H9 (cell line): ENCODE data around the gene FLVCR2. TPM values are rescaled to one million over a fixed set of nuclear protein-coding genes. Genes with fewer than 3 reads are reported as not detected.

ENCODE experiments used
- DNase-seq: peaks from one replicate; pipeline ENCODE4 v3.0.0-alpha.2; 2017
- H2AFZ ChIP-seq: one replicate; pipeline ENCODE4 v1.6.1; 2013; ENCODE audit warnings: mild to moderate bottlenecking, low read length, control low read depth, moderate library complexity
- H2AK5ac ChIP-seq: 2 replicates; pipeline ENCODE4 v1.6.1; 2013; ENCODE audit warnings: low read length, control low read depth, mixed read lengths; ENCODE audit not compliant: insufficient read length
- H2BK120ac ChIP-seq: one replicate; pipeline ENCODE4 v1.6.1; 2013; ENCODE audit warnings: low read depth, mild to moderate bottlenecking, low read length, control low read depth, inconsistent platforms; ENCODE audit not compliant: poor library complexity, severe bottlenecking
- H2BK12ac ChIP-seq: 2 replicates; pipeline ENCODE4 v1.6.1; 2013; ENCODE audit warnings: low read length, control low read depth, mixed read lengths, low read depth; ENCODE audit not compliant: insufficient read length
- H2BK15ac ChIP-seq: 2 replicates; pipeline ENCODE4 v1.6.1; 2013; ENCODE audit warnings: low read depth, low read length, control low read depth
- H2BK20ac ChIP-seq: one replicate; pipeline ENCODE4 v1.6.1; 2013; ENCODE audit warnings: low read depth, mild to moderate bottlenecking, low read length, control low read depth, inconsistent platforms; ENCODE audit not compliant: poor library complexity, severe bottlenecking
- H2BK5ac ChIP-seq: 2 replicates; pipeline ENCODE4 v1.6.1; 2013; ENCODE audit warnings: low read length, control low read depth, mixed read lengths; ENCODE audit not compliant: insufficient read length
- H3K14ac ChIP-seq: 2 replicates; pipeline ENCODE4 v1.6.1; 2013; ENCODE audit warnings: low read length, control low read depth; ENCODE audit not compliant: insufficient read depth
- H3K18ac ChIP-seq: 2 replicates; pipeline ENCODE4 v1.6.1; 2013; ENCODE audit warnings: low read depth, mild to moderate bottlenecking, mixed read lengths, low read length, control low read depth; ENCODE audit not compliant: insufficient read length
- H3K23ac ChIP-seq: 2 replicates; pipeline ENCODE4 v1.6.1; 2013; ENCODE audit warnings: low read length, control low read depth, mixed read lengths, low read depth; ENCODE audit not compliant: insufficient read length
- H3K23me2 ChIP-seq: 2 replicates; pipeline ENCODE4 v1.6.1; 2013; ENCODE audit warnings: low read depth, mild to moderate bottlenecking, mixed read lengths, low read length, control low read depth; ENCODE audit not compliant: insufficient read length, poor library complexity, severe bottlenecking
- H3K27ac ChIP-seq: 2 replicates; pipeline ENCODE4 v1.5.1; 2013; ENCODE audit warnings: low read length, control low read depth, mixed read lengths, low read depth; ENCODE audit not compliant: insufficient read length
- H3K27me3 ChIP-seq: 2 replicates; pipeline ENCODE4 v1.6.1; 2013; ENCODE audit warnings: low read length, control low read depth, inconsistent platforms; ENCODE audit not compliant: insufficient read depth
- H3K4ac ChIP-seq: 2 replicates; pipeline ENCODE4 v1.6.1; 2013; ENCODE audit warnings: low read depth, mild to moderate bottlenecking, control low read depth, inconsistent platforms, low read length, moderate library complexity
- H3K4me1 ChIP-seq: 2 replicates; pipeline ENCODE4 v1.6.1; 2013; ENCODE audit warnings: low read length, control low read depth, inconsistent platforms; ENCODE audit not compliant: insufficient read depth
- H3K4me2 ChIP-seq: 2 replicates; pipeline ENCODE4 v1.6.1; 2013; ENCODE audit warnings: low read length, control low read depth, mixed read lengths; ENCODE audit not compliant: insufficient read length, insufficient read depth
- H3K56ac ChIP-seq: 2 replicates; pipeline ENCODE4 v1.6.1; 2013; ENCODE audit warnings: low read depth, mild to moderate bottlenecking, mixed read lengths, low read length, control low read depth; ENCODE audit not compliant: insufficient read length
- H3K79me1 ChIP-seq: 2 replicates; pipeline ENCODE4 v1.6.1; 2013; ENCODE audit warnings: low read depth, mild to moderate bottlenecking, moderate library complexity, low read length, control low read depth, inconsistent platforms; ENCODE audit not compliant: insufficient read depth, poor library complexity, severe bottlenecking
- H3K79me2 ChIP-seq: 2 replicates; pipeline ENCODE4 v1.6.1; 2013; ENCODE audit warnings: low read length, control low read depth, inconsistent platforms; ENCODE audit not compliant: insufficient read depth
- H3K9ac ChIP-seq: 2 replicates; pipeline ENCODE4 v1.6.1; 2013; ENCODE audit warnings: low read length, control low read depth, mixed read lengths; ENCODE audit not compliant: insufficient read length; ENCODE audit errors: extremely low read depth
- H3K9me3 ChIP-seq: one replicate; pipeline ENCODE4 v1.6.1; 2013; ENCODE audit warnings: low read depth, low read length, inconsistent platforms; ENCODE audit not compliant: control insufficient read depth
- H3T11ph ChIP-seq: one replicate; pipeline ENCODE4 v1.6.1; 2013; ENCODE audit warnings: mild to moderate bottlenecking, low read length, control low read depth, inconsistent platforms
- H4K20me1 ChIP-seq: one replicate; pipeline ENCODE4 v1.6.1; 2013; ENCODE audit not compliant: control insufficient read depth, insufficient read length, insufficient read depth
- H4K5ac ChIP-seq: 2 replicates; pipeline ENCODE4 v1.6.1; 2013; ENCODE audit warnings: low read depth, mild to moderate bottlenecking, mixed read lengths, low read length, control low read depth; ENCODE audit not compliant: insufficient read length
- H4K8ac ChIP-seq: replicated peaks from 2 replicates; pipeline ENCODE4 v1.6.1; 2013; ENCODE audit warnings: low read length, control low read depth, mixed read lengths, low read depth; ENCODE audit not compliant: insufficient read length
- H4K91ac ChIP-seq: 2 replicates; pipeline ENCODE4 v1.6.1; 2013; ENCODE audit warnings: low read depth, mild to moderate bottlenecking, moderate library complexity, mixed read lengths, low read length, control low read depth; ENCODE audit not compliant: insufficient read length
- H3K27ac Mint-ChIP-seq, 3 experiments: 2 replicates in 2 of 3; 3 replicates in 1 of 3; pipeline ENCODE4 v1.8.0; 2020 to 2021; ENCODE audit warnings: mixed read lengths in 3 of 3, mild to moderate bottlenecking in 1 of 3, moderate library complexity in 1 of 3
- H3K27me3 Mint-ChIP-seq: 2 replicates; pipeline ENCODE4 v1.8.0; 2021; ENCODE audit warnings: low read depth, mild to moderate bottlenecking, moderate library complexity, mixed read lengths
- H3K36me3 Mint-ChIP-seq, 3 experiments: 2 replicates in 2 of 3; 3 replicates in 1 of 3; pipeline ENCODE4 v1.8.0; 2020 to 2021; ENCODE audit warnings: low read depth in 3 of 3, mixed read lengths in 3 of 3; ENCODE audit not compliant: insufficient read depth in 1 of 3
- H3K4me1 Mint-ChIP-seq, 2 experiments: 2 replicates each; pipeline ENCODE4 v1.8.0; 2020; ENCODE audit warnings: mixed read lengths in 2 of 2
- H3K4me3 Mint-ChIP-seq, 2 experiments: 2 replicates in 1 of 2; 3 replicates in 1 of 2; pipeline ENCODE4 v1.8.0; 2020 to 2021; ENCODE audit warnings: mild to moderate bottlenecking in 2 of 2, mixed read lengths in 2 of 2, moderate library complexity in 1 of 2
- H3K9me3 Mint-ChIP-seq, 2 experiments: 2 replicates in 1 of 2; 3 replicates in 1 of 2; pipeline ENCODE4 v1.8.0; 2020; ENCODE audit warnings: mild to moderate bottlenecking in 2 of 2, mixed read lengths in 2 of 2, moderate library complexity in 1 of 2
- WGBS: extraction: QIAGEN DNeasy Blood & Tissue Kit; methylation state at CpG from one replicate; pipeline ENCODE4 v1.1.7; 2013; ENCODE audit warnings: missing lambda C conversion rate, low lambda C conversion rate, mixed read lengths; ENCODE audit not compliant: insufficient read length; ENCODE audit errors: extremely low coverage; 5-methylcytosine and 5-hydroxymethylcytosine counted together
- total RNA-seq: library from RNA; stranded (reverse); gene quantifications from 2 replicates; pipeline ENCODE4 v1.2.1, GENCODE V29; 2021
- TF ChIP-seq, protein P1 (sequence below): fragments of 200-600 bp; sonication (generic); conservative IDR thresholded peaks from 3 replicates; pipeline ENCODE4 v1.8.0; 2021; ENCODE audit warnings: antibody characterized with exemption, mild to moderate bottlenecking

FLVCR2 gene
- total RNA-seq, 1 experiment from 2014 or later = 7.1 TPM

DNA sequence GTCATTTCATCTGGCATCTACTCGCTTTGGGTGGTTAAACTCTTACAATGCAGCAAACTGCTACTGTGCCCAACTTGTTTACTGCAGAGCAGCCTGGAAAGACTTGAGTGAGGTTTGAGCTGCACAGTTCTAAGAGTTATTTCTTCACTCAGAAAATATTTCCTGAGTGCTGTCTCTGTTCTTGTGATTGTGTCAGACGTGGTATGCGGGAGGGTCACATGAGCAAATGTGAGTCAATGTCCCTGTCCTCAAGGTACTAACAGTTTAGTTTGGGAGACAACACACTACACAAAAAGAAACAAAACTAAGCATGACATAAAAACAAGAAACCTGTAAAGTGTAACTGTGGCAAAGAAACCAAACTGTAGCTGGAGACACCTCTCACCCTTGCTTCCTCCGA lies 32.4 kb downstream of the FLVCR2 start:
- H3K56ac ChIP-seq = no peak overlapping the region
- no peak overlapping the region for H2BK5ac ChIP-seq
- Mint-ChIP-seq H3K27ac (peak overlapping the region in 1 of 3 experiments; percentile 76; a peak in 2 of 7 replicates), H3K36me3 (peaks cover 0 to 1% (median 0%) of the 10 kb centered on the region in 3 experiments; a peak in 3 of 7 replicates), H3K4me1 (0 out of 4 replicates have a peak, but pooled peaks cover 0 to 2% of the 10 kb centered on the region in 2 experiments), H3K9me3 (peaks cover 4% of the 10 kb centered on the region in 2 experiments; a peak in 4 of 5 replicates), H3K4me3 (no peak overlapping the region), H3K27me3 (peaks cover 2% of the 10 kb centered on the region)
- H3K4ac ChIP-seq = no peak overlapping the region
- no peak for DNase-seq
- WGBS = no CpG with 5 or more reads among the region's 4 CpGs
- H3K23ac ChIP-seq = no peak overlapping the region
- H3K27me3 ChIP-seq = no peaks in the 10 kb centered on the region
- no peak overlapping the region for H2BK12ac ChIP-seq
- no peak overlapping the region for H3K14ac ChIP-seq
- H3K79me2 ChIP-seq = no peaks in the 10 kb centered on the region
- H3K23me2 ChIP-seq = no peaks in the 10 kb centered on the region
- no peak overlapping the region for H2BK15ac ChIP-seq
- H3T11ph ChIP-seq = no peak overlapping the region
- no peak overlapping the region for H3K4me2 ChIP-seq
- no peak overlapping the region for H3K27ac ChIP-seq
- no peaks in the 10 kb centered on the region for H3K9me3 ChIP-seq
- TF ChIP-seq, protein P1, sequence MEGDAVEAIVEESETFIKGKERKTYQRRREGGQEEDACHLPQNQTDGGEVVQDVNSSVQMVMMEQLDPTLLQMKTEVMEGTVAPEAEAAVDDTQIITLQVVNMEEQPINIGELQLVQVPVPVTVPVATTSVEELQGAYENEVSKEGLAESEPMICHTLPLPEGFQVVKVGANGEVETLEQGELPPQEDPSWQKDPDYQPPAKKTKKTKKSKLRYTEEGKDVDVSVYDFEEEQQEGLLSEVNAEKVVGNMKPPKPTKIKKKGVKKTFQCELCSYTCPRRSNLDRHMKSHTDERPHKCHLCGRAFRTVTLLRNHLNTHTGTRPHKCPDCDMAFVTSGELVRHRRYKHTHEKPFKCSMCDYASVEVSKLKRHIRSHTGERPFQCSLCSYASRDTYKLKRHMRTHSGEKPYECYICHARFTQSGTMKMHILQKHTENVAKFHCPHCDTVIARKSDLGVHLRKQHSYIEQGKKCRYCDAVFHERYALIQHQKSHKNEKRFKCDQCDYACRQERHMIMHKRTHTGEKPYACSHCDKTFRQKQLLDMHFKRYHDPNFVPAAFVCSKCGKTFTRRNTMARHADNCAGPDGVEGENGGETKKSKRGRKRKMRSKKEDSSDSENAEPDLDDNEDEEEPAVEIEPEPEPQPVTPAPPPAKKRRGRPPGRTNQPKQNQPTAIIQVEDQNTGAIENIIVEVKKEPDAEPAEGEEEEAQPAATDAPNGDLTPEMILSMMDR = no peak
- H2BK20ac ChIP-seq = no peak overlapping the region
- no peak overlapping the region for H4K8ac ChIP-seq
- no peak overlapping the region for H4K5ac ChIP-seq
- no peaks in the 10 kb centered on the region for H4K20me1 ChIP-seq
- H3K79me1 ChIP-seq = no peaks in the 10 kb centered on the region
- H4K91ac ChIP-seq = no peak overlapping the region
- H2BK120ac ChIP-seq = no peak overlapping the region
- no peak overlapping the region for H3K18ac ChIP-seq
- H2AFZ ChIP-seq = no peak overlapping the region
- H3K9ac ChIP-seq = no peak overlapping the region
- H2AK5ac ChIP-seq = no peak overlapping the region
- no peaks in the 10 kb centered on the region for H3K4me1 ChIP-seq
